ENCODE data around the gene SLC2A11. TPM values are rescaled to one million over a fixed set of nuclear protein-coding genes. Genes with fewer than 3 reads are reported as not detected.

Gene SLC2A11
- total and polyA plus RNA-seq, 9 of the 15 experiments (the other 6 are each of a cell fraction or from before 2014, with no cell fraction given), result 0.44 to 2.7 (median 2.1) TPM

GRCh38 chr22:23894710-23895598, 37.3 kb downstream of the SLC2A11 start (continued):
- TF ChIP-seq MTF1 (CRISPR knock-in tag; IDR thresholded peaks at IDR 0.05; ENCODE audit: borderline replicate concordance) (no peak), CREB1 (IDR thresholded peaks at IDR 0.05) (no peak), CREB1 (CRISPR knock-in tag; IDR thresholded peaks at IDR 0.05) (no peak), LEF1 (IDR thresholded peaks at IDR 0.05) (no peak), ZNF766 (CRISPR knock-in tag; conservative IDR thresholded peaks at IDR 0.05) (0 out of 2 replicates have a peak, but pooled peaks have one; percentile 26), GABPB2 (CRISPR knock-in tag; conservative IDR thresholded peaks at IDR 0.05) (no peak), GTF2A2 (tag; IDR thresholded peaks at IDR 0.05) (no peak), NR2C1 (IDR thresholded peaks at IDR 0.05) (no peak), NR2C1 (tag; IDR thresholded peaks at IDR 0.05) (no peak), FOSL1 (tag; conservative IDR thresholded peaks at IDR 0.05) (no peak), NFRKB (IDR thresholded peaks at IDR 0.05; ENCODE audit: low read depth) (no peak), MED1 (CRISPR knock-in tag; IDR thresholded peaks at IDR 0.05; ENCODE audit: borderline replicate concordance) (0 out of 2 replicates have a peak, but pooled peaks have one; percentile 43), U2AF1 (optimal IDR thresholded peaks at IDR 0.05; ENCODE audit: low read depth, low read length) (peak; percentile 45), MAX (CRISPR knock-in tag; IDR thresholded peaks at IDR 0.05) (peak; percentile 80), ELF1 (tag; IDR thresholded peaks at IDR 0.05) (no peak), HMGN3 (IDR thresholded peaks at IDR 0.05; ENCODE audit: borderline replicate concordance, extremely low read depth, insufficient read length, low read depth, low read length) (no peak), CTBP1 (IDR thresholded peaks at IDR 0.05; ENCODE audit: borderline replicate concordance) (no peak), NFE2 (IDR thresholded peaks at IDR 0.05; ENCODE audit: low read depth) (no peak), TFAP4 (CRISPR knock-in tag; IDR thresholded peaks at IDR 0.05; ENCODE audit: borderline replicate concordance) (no peak), ETS2 (tag; IDR thresholded peaks at IDR 0.05; ENCODE audit: borderline replicate concordance, poor library complexity, severe bottlenecking) (no peak)
- TF ChIP-seq, protein P1, sequence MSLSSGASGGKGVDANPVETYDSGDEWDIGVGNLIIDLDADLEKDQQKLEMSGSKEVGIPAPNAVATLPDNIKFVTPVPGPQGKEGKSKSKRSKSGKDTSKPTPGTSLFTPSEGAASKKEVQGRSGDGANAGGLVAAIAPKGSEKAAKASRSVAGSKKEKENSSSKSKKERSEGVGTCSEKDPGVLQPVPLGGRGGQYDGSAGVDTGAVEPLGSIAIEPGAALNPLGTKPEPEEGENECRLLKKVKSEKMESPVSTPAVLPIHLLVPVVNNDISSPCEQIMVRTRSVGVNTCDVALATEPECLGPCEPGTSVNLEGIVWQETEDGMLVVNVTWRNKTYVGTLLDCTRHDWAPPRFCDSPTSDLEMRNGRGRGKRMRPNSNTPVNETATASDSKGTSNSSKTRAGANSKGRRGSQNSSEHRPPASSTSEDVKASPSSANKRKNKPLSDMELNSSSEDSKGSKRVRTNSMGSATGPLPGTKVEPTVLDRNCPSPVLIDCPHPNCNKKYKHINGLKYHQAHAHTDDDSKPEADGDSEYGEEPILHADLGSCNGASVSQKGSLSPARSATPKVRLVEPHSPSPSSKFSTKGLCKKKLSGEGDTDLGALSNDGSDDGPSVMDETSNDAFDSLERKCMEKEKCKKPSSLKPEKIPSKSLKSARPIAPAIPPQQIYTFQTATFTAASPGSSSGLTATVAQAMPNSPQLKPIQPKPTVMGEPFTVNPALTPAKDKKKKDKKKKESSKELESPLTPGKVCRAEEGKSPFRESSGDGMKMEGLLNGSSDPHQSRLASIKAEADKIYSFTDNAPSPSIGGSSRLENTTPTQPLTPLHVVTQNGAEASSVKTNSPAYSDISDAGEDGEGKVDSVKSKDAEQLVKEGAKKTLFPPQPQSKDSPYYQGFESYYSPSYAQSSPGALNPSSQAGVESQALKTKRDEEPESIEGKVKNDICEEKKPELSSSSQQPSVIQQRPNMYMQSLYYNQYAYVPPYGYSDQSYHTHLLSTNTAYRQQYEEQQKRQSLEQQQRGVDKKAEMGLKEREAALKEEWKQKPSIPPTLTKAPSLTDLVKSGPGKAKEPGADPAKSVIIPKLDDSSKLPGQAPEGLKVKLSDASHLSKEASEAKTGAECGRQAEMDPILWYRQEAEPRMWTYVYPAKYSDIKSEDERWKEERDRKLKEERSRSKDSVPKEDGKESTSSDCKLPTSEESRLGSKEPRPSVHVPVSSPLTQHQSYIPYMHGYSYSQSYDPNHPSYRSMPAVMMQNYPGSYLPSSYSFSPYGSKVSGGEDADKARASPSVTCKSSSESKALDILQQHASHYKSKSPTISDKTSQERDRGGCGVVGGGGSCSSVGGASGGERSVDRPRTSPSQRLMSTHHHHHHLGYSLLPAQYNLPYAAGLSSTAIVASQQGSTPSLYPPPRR (CRISPR knock-in tag; IDR thresholded peaks at IDR 0.05; ENCODE audit: borderline replicate concordance), result no peak
- TF ChIP-seq, protein P2, sequence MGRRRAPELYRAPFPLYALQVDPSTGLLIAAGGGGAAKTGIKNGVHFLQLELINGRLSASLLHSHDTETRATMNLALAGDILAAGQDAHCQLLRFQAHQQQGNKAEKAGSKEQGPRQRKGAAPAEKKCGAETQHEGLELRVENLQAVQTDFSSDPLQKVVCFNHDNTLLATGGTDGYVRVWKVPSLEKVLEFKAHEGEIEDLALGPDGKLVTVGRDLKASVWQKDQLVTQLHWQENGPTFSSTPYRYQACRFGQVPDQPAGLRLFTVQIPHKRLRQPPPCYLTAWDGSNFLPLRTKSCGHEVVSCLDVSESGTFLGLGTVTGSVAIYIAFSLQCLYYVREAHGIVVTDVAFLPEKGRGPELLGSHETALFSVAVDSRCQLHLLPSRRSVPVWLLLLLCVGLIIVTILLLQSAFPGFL (CRISPR knock-in tag; IDR thresholded peaks at IDR 0.05), result no peak
